ENCODE data around the gene CASK.
A peak's percentile ranks its signal among the peaks of the same experiment; 100 is the strongest.

Gene CASK

DNA sequence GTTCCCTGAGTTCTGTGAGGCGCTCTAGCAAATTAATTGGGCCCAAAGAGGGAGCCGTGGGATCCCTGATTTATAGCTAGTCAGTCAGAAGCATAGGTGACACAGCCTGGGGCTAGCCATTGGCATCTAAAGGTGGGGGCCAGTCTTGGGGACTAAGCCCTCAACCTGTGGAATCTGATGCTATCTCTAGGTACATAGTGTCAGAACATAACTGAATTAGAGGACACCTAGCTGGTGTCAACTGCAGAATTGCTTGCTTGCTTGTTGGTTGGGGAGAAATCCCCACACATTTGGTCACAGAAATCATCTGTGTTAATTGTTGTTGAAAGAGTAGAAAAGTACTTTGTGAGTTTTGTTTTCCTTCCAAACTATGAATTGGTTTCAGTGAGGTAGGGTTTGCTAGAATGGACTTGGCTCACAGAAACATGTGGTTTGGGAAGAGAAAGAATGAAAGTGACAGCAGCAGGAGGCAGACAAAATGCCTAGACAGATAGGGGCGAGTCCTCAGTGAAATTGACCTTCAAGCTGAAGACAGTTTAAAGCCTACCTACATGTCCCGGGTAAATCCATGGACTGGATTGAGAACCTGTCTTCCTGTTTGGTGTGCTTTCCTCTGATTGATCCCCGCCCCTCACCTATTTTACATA is 212.2 kb downstream of the CASK start:
- Histone ChIP-seq H3K27me3 (ENCODE audit: insufficient read depth, low read length) (no peaks in the 10 kb centered on the region), H3K9me2 (ENCODE audit: low read depth, low read length) (no peaks in the 10 kb centered on the region), H2AFZ (ENCODE audit: low read length) (no peak overlapping the region), H4K20me1 (ENCODE audit: insufficient read depth, low read length) (no peaks in the 10 kb centered on the region), H3K9me3 (ENCODE audit: low read length) (no peaks in the 10 kb centered on the region), H3K4me2 (ENCODE audit: low read length) (no peak overlapping the region), H3F3A (ENCODE audit: insufficient read depth, low read length) (no peaks in the 10 kb centered on the region), H3K9ac (ENCODE audit: low read length) (no peak overlapping the region), H3K79me2 (ENCODE audit: insufficient read depth, low read length) (no peaks in the 10 kb centered on the region), H3K4me1 (ENCODE audit: insufficient read depth, low read length, severe bottlenecking) (peaks cover 34% of the 10 kb centered on the region), H3K36me3 (ENCODE audit: insufficient read depth, low read length) (no peaks in the 10 kb centered on the region), H3K27ac (ENCODE audit: low read depth, low read length, poor library complexity, severe bottlenecking) (no peak overlapping the region), H3K4me3 (ENCODE audit: low read depth, low read length, poor library complexity, severe bottlenecking) (no peak overlapping the region)
- TF ChIP-seq CTCF (IDR thresholded peaks at IDR 0.05; ENCODE audit: low read length) (no peak), EZH2 (IDR thresholded peaks at IDR 0.05; ENCODE audit: borderline replicate concordance, low read length) (no peak)

DNA sequence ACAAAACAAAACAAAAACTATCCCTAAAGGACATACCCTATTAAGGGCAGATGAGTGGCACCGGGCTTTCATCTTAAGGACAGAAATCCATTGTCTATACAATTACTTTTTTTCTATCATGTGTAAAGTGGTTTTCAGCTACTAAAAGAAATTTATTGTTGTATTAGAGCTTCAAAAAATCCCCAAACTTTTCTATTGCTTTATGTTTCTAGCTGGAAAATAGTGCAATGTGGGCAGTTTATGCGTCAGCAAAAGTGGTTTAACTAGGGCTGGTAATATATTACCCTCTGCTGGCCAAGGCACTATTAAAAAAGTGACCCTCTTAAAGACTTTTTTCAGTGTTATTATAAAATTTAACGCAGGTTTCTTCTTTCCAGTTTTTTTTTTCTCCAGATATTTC is 214.9 kb downstream of the CASK start:
- Histone ChIP-seq H3K4me2 (ENCODE audit: low read length) (no peak overlapping the region), H3K9me3 (ENCODE audit: low read length) (no peaks in the 10 kb centered on the region), H3K9ac (ENCODE audit: low read length) (no peak overlapping the region), H3K4me1 (ENCODE audit: insufficient read depth, low read length, severe bottlenecking) (peaks cover 51% of the 10 kb centered on the region), H3K79me2 (ENCODE audit: insufficient read depth, low read length) (no peaks in the 10 kb centered on the region), H3K27ac (ENCODE audit: low read depth, low read length, poor library complexity, severe bottlenecking) (peak overlapping the region; percentile 29), H3F3A (ENCODE audit: insufficient read depth, low read length) (no peaks in the 10 kb centered on the region), H3K27me3 (ENCODE audit: insufficient read depth, low read length) (no peaks in the 10 kb centered on the region), H3K36me3 (ENCODE audit: insufficient read depth, low read length) (no peaks in the 10 kb centered on the region), H4K20me1 (ENCODE audit: insufficient read depth, low read length) (no peaks in the 10 kb centered on the region), H2AFZ (ENCODE audit: low read length) (no peak overlapping the region), H3K9me2 (ENCODE audit: low read depth, low read length) (no peaks in the 10 kb centered on the region), H3K4me3 (ENCODE audit: low read depth, low read length, poor library complexity, severe bottlenecking) (no peak overlapping the region)
- TF ChIP-seq CTCF (IDR thresholded peaks at IDR 0.05; ENCODE audit: low read length) (peak; percentile 15; the same call in 1 of the 2 replicates), EZH2 (IDR thresholded peaks at IDR 0.05; ENCODE audit: borderline replicate concordance, low read length) (no peak)

DNA sequence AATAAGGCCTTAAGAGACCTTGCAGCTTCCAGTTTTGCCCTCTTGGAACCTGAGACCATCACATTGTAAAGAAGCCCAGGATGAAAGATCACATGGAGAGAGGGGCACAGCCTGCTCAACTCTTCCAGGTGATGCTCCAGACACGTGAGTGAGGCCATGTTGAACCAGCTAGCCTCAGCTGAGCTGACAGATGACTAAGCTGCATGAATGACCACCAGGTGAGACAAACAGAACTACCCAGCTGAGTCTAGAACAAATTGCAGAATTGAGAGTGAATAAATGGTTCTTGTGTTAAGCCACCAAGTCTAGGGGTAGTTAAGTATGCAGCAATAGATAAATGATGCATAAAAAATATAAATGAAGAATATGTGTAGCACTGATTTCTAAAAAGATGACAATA is 216.1 kb downstream of the CASK start:
- Histone ChIP-seq H3K79me2 (ENCODE audit: insufficient read depth, low read length) (no peaks in the 10 kb centered on the region), H3K36me3 (ENCODE audit: insufficient read depth, low read length) (no peaks in the 10 kb centered on the region), H3K27me3 (ENCODE audit: insufficient read depth, low read length) (no peaks in the 10 kb centered on the region), H3K9ac (ENCODE audit: low read length) (no peak overlapping the region; the same call in 1 of the 2 replicates), H3K27ac (ENCODE audit: low read depth, low read length, poor library complexity, severe bottlenecking) (peak overlapping the region; percentile 93), H3K9me3 (ENCODE audit: low read length) (no peaks in the 10 kb centered on the region), H3K4me2 (ENCODE audit: low read length) (peak overlapping the region; percentile 34; the same call in 1 of the 2 replicates), H3K4me1 (ENCODE audit: insufficient read depth, low read length, severe bottlenecking) (peaks cover 51% of the 10 kb centered on the region), H3K4me3 (ENCODE audit: low read depth, low read length, poor library complexity, severe bottlenecking) (no peak overlapping the region), H2AFZ (ENCODE audit: low read length) (no peak overlapping the region), H4K20me1 (ENCODE audit: insufficient read depth, low read length) (no peaks in the 10 kb centered on the region), H3F3A (ENCODE audit: insufficient read depth, low read length) (no peaks in the 10 kb centered on the region), H3K9me2 (ENCODE audit: low read depth, low read length) (no peaks in the 10 kb centered on the region)
- TF ChIP-seq CTCF (IDR thresholded peaks at IDR 0.05; ENCODE audit: low read length) (no peak), EZH2 (IDR thresholded peaks at IDR 0.05; ENCODE audit: borderline replicate concordance, low read length) (no peak)

Data from OCI-LY1 (cell line).